Activated CD8-positive, alpha-beta memory T cell treated with anti-CD3 and anti-CD28 coated beads for 48 hours (primary cell): ENCODE data around the gene FAM156A.
"Not testable (repeated sequence)": the region's sequence is repeated elsewhere in the genome, so short reads cannot be mapped to it uniquely, and the experiment has no call there.

Experiments used
- DNase-seq, 3 experiments: peaks; one replicate each; pipeline ENCODE4 v3.0.0-alpha.2; 2020; ENCODE audit warnings: low read depth in 2 of 3, low spot score in 2 of 3

FAM156A gene

GRCh38 chrX:52966993-52967738 lies 8.8 kb upstream of the FAM156A start:
- DNase-seq = not testable (repeated sequence)

- not testable (repeated sequence) for DNase-seq
These were observed 643 bp upstream of the FAM156A start for GRCh38 chrX:52958961-52959360.

- not testable (repeated sequence) for DNase-seq
These were observed 8.4 kb downstream of the FAM156A start for GRCh38 chrX:52949884-52950283.

GRCh38 chrX:52949325-52949724 lies 9.0 kb downstream of the FAM156A start:
- DNase-seq = not testable (repeated sequence)

GRCh38 chrX:52948265-52948664 lies 10.1 kb downstream of the FAM156A start:
- DNase-seq = not testable (repeated sequence)

GRCh38 chrX:52947501-52947900 lies 10.8 kb downstream of the FAM156A start:
- DNase-seq = not testable (repeated sequence)

- not testable (repeated sequence) for DNase-seq
These were observed 12.4 kb downstream of the FAM156A start for GRCh38 chrX:52945838-52946494.

GRCh38 chrX:52941728-52942127 lies 16.6 kb downstream of the FAM156A start:
- DNase-seq = not testable (repeated sequence)

GRCh38 chrX:52940704-52941103 lies 17.6 kb downstream of the FAM156A start:
- DNase-seq = not testable (repeated sequence)

GRCh38 chrX:52935470-52935784 lies 22.9 kb downstream of the FAM156A start:
- not testable (repeated sequence) for DNase-seq

- DNase-seq = peak; percentile 92 to 99 (median 93)
These were observed 23.4 kb downstream of the FAM156A start for GRCh38 chrX:52934704-52935469.

GRCh38 chrX:52933976-52934703 lies 24.2 kb downstream of the FAM156A start:
- DNase-seq = no peak

GRCh38 chrX:52933213-52933612 lies 25.1 kb downstream of the FAM156A start:
- no peak for DNase-seq

- DNase-seq = not testable (repeated sequence)
These were observed 28.1 kb downstream of the FAM156A start for GRCh38 chrX:52930214-52930613.

GRCh38 chrX:52923781-52924241 lies 34.5 kb downstream of the FAM156A start:
- DNase-seq = no peak

GRCh38 chrX:52914704-52915103 lies 43.6 kb downstream of the FAM156A start:
- not testable (repeated sequence) for DNase-seq

- DNase-seq = not testable (repeated sequence)
These were observed 44.6 kb downstream of the FAM156A start for GRCh38 chrX:52913681-52914080.

- not testable (repeated sequence) for DNase-seq
These were observed 48.9 kb downstream of the FAM156A start for GRCh38 chrX:52909313-52909969.

GRCh38 chrX:52907900-52908299 lies 50.4 kb downstream of the FAM156A start:
- not testable (repeated sequence) for DNase-seq

- not testable (repeated sequence) for DNase-seq
These were observed 51.2 kb downstream of the FAM156A start for GRCh38 chrX:52907137-52907536.
